ENCODE measurements around the gene MYG1.

- TF ChIP-seq CTCF (IDR thresholded peaks at IDR 0.05; ENCODE audit: poor library complexity), result no peak
- no peak for TF ChIP-seq EZH2 (IDR thresholded peaks at IDR 0.05; ENCODE audit: borderline replicate concordance)
- no peak for TF ChIP-seq EZH2phosphoT487 (IDR thresholded peaks at IDR 0.05; ENCODE audit: low read depth, severe bottlenecking, unreplicated experiment)
Measured at GRCh38 chr12:53353257-53353655, 53.8 kb downstream of the MYG1 start.
